Ovary (tissue), 9 donors: ENCODE measurements around the gene SLCO3A1. TPM values are rescaled to one million over a fixed set of nuclear protein-coding genes. Genes with fewer than 3 reads are reported as not detected.

Source experiments
- DNase-seq, 5 donors: peaks; one replicate each; pipeline ENCODE4 v3.0.0-alpha.2; 2019 to 2020
- H3K27ac ChIP-seq, 2 donors: fragments of 200-600 bp; one replicate each; pipeline versions ENCODE4 v1.5.1 to v1.8.0; 2019 to 2022
- H3K27me3 ChIP-seq: fragments of 200-600 bp; one replicate; pipeline ENCODE4 v1.8.0; 2022
- H3K36me3 ChIP-seq: fragments of 200-600 bp; sonication (generic); one replicate; pipeline ENCODE4 v1.5.1; 2019
- H3K4me1 ChIP-seq: one replicate; pipeline ENCODE4 v1.8.1; 2013; ENCODE audit warnings: mild to moderate bottlenecking, moderate library complexity; ENCODE audit not compliant: insufficient read depth
- H3K4me3 ChIP-seq: fragments of 200-600 bp; sonication (generic); one replicate; pipeline ENCODE4 v1.5.1; 2017
- H3K9me3 ChIP-seq, 2 donors: fragments of 200-600 bp in 1 of 2; sonication (generic) in 1 of 2; one replicate each; pipeline versions ENCODE4 v1.5.1 to v1.8.1; 2013 to 2019; ENCODE audit warnings: mild to moderate bottlenecking in 1 of 2, moderate library complexity in 1 of 2
- CTCF ChIP-seq, 3 donors: fragments of 450-650 bp in 2 of 3; fragments of 200-600 bp in 1 of 3; IDR thresholded peaks; one replicate each; pipeline versions ENCODE4 v1.5.1 to v1.8.0; 2016 to 2022; ENCODE audit warnings: antibody characterized with exemption in 3 of 3, mild to moderate bottlenecking in 1 of 3
- EP300 ChIP-seq: sonication (generic); formaldehyde crosslinking; IDR thresholded peaks from one replicate; pipeline ENCODE4 v1.6.1; 2017; ENCODE audit warnings: antibody characterized with exemption
- POLR2A ChIP-seq: fragments of 450-650 bp; IDR thresholded peaks from one replicate; pipeline ENCODE4 v1.6.1; 2017; ENCODE audit warnings: antibody characterized with exemption, mild to moderate bottlenecking, moderate library complexity
- WGBS, 3 donors: extraction: QIAGEN DNeasy Blood & Tissue Kit in 1 of 3; methylation state at CpG; one replicate each; pipeline versions ENCODE4 v1.1.5 to v1.1.7; 2013 to 2017; 5-methylcytosine and 5-hydroxymethylcytosine counted together
- intact Hi-C, 4 donors: fragments of 100-400 bp; cut with DNase I; formaldehyde crosslinking; loops; one replicate each; pipeline versions ENCODE4 v1.11.0 to v1.15.1; 2022 to 2023
- polyA plus RNA-seq, 2 donors: library from polyadenylated mRNA; stranded (reverse); fragments of 200-250 nt in 1 of 2; fragments of 350-450 nt in 1 of 2; fragmentation: Illumina TruSeq in 1 of 2; extraction: RNeasy Lipid Tissue Mini Kit (QIAGEN cat#74804) in 1 of 2; gene quantifications; one replicate each; pipeline ENCODE4 v1.2.3, GENCODE V29; 2013 to 2014
- total RNA-seq, 7 donors: library from RNA; depleted of rRNA in 2 of 7; stranded (reverse); fragments of >200 nt in 2 of 7; fragmentation: NEBNext Ultra II Directional in 3 of 7; extraction: Animal tissue kit (Norgen Biotek cat#: 25700) in 3 of 7; gene quantifications; one replicate each; pipeline versions ENCODE4 v1.1.0 to v1.2.4, GENCODE V29; 2016 to 2023
- donor health status: DM: no; HTN: no; CAD: no; lungs with moderate emphysema.
- donor health status: DM: no; HTN: no; CAD: no.
- donor health status: Bipolar disorder and iron deficiency.
- donor health status: DM: yes; HTN: yes; CAD: no.
- donor health status: DM: no; HTN: no; CAD: no.
- donor health status: DM: yes; HTN: yes; CAD: no.

SLCO3A1 gene
- total and polyA plus RNA-seq, 9 donors, result 5.0 to 20.0 (median 12.5) TPM

GRCh38 chr15:92146511-92147150 is 293.1 kb downstream of the SLCO3A1 start:
- DNase-seq, result no peak
- Histone ChIP-seq H3K36me3 (no peaks in the 10 kb centered on the region), H3K4me1 (no peaks in the 10 kb centered on the region), H3K27me3 (no peaks in the 10 kb centered on the region), H3K27ac (no peak overlapping the region), H3K4me3 (no peak overlapping the region), H3K9me3 (no peaks in the 10 kb centered on the region)
- WGBS, 3 donors, result 46 to 60% (median 58%) methylated on average over 14 of the region's 14 CpGs
- TF ChIP-seq CTCF (IDR thresholded peaks at IDR 0.05) (no peak), EP300 (no peak), POLR2A (no peak)
- intact Hi-C loops, result no loop called here

GRCh38 chr15:92149029-92149428 is 295.5 kb downstream of the SLCO3A1 start:
- 84 to 94% (median 87%) methylated on average over 4 of the region's 4 CpGs for WGBS, 3 donors

GRCh38 chr15:92149465-92149864 is 296.0 kb downstream of the SLCO3A1 start:
- H3K36me3 ChIP-seq, result no peaks in the 10 kb centered on the region
- H3K4me3 ChIP-seq, result no peak overlapping the region
- intact Hi-C loops, result no loop called here
- no peaks in the 10 kb centered on the region for H3K9me3 ChIP-seq
- H3K27ac ChIP-seq, result no peak overlapping the region
- TF ChIP-seq CTCF (IDR thresholded peaks at IDR 0.05) (no peak), EP300 (no peak), POLR2A (no peak)
- no peak for DNase-seq
- H3K4me1 ChIP-seq, result no peaks in the 10 kb centered on the region
- WGBS, 3 donors, result 39 to 45% (median 43%) methylated on average over 6 of the region's 6 CpGs
- no peaks in the 10 kb centered on the region for H3K27me3 ChIP-seq

More at GRCh38 chr15:92149029-92149428, 295.5 kb downstream of the SLCO3A1 start:
- TF ChIP-seq POLR2A (no peak), EP300 (no peak), CTCF (IDR thresholded peaks at IDR 0.05) (no peak)
- no peaks in the 10 kb centered on the region for H3K9me3 ChIP-seq
- no peak overlapping the region for H3K27ac ChIP-seq
- no peaks in the 10 kb centered on the region for H3K27me3 ChIP-seq
- intact Hi-C loops, result no loop called here
- no peak for DNase-seq
- no peaks in the 10 kb centered on the region for H3K36me3 ChIP-seq
- no peaks in the 10 kb centered on the region for H3K4me1 ChIP-seq
- H3K4me3 ChIP-seq, result no peak overlapping the region

- H3K9me3 ChIP-seq, result no peaks in the 10 kb centered on the region
- no peak overlapping the region for H3K27ac ChIP-seq
- no peak for DNase-seq
- H3K36me3 ChIP-seq, result no peaks in the 10 kb centered on the region
- intact Hi-C loops, result no loop called here
- WGBS, 3 donors, result 88 to 90% (median 89%) methylated on average over 8 of the region's 8 CpGs
- TF ChIP-seq CTCF (IDR thresholded peaks at IDR 0.05) (no peak), EP300 (no peak), POLR2A (no peak)
- no peak overlapping the region for H3K4me3 ChIP-seq
- no peaks in the 10 kb centered on the region for H3K4me1 ChIP-seq
- H3K27me3 ChIP-seq, result no peaks in the 10 kb centered on the region
These were observed 297.7 kb downstream of the SLCO3A1 start for GRCh38 chr15:92151168-92151567.
